ENCODE data around the gene MTA2. TPM values are rescaled to one million over a fixed set of nuclear protein-coding genes. Genes with fewer than 3 reads are reported as not detected.

Gene MTA2
- total RNA-seq, 2 experiments from 2014 or later, result 159 to 179 TPM

Small RNA genes within 50 kb of the gene (microRNA-seq; reads per million reads assigned to microRNA genes)
- 1.4 reads per million for gene MIR6747 (ENCODE audit: borderline replicate concordance)

Other genes starting within 250 kb of the MTA2 start
- not detected for gene SCGB1A1, start 182.8 kb downstream of the MTA2 start, total RNA-seq
- 10 to 100 TPM; 47.3 to 54.7 TPM for gene AHNAK, start 55.1 kb downstream of the MTA2 start, total RNA-seq
- gene EEF1G, start 28.0 kb downstream of the MTA2 start, total RNA-seq, result 1,000 to 10,000 TPM; 1,986 to 2,351 TPM
- gene TUT1, start 10.3 kb downstream of the MTA2 start, total RNA-seq, result 10 to 100 TPM; 32.5 to 36.0 TPM
- gene EML3, start 10.9 kb upstream of the MTA2 start, total RNA-seq, result 100 to 1,000 TPM; 101 to 112 TPM
- 1 to 10 TPM; 1.5 to 1.9 TPM for gene ROM1, start 11.4 kb upstream of the MTA2 start, total RNA-seq
- gene B3GAT3, start 20.1 kb upstream of the MTA2 start, total RNA-seq, result 10 to 100 TPM; 48.7 to 57.5 TPM
- gene GANAB, start 44.7 kb upstream of the MTA2 start, total RNA-seq, result 100 to 1,000 TPM; 208 to 218 TPM
- gene INTS5, start 51.4 kb upstream of the MTA2 start, total RNA-seq, result 10 to 100 TPM; 26.0 to 29.9 TPM
- gene C11orf98, start 63.3 kb upstream of the MTA2 start, total RNA-seq, result 100 to 1,000 TPM; 108 to 135 TPM
- 10 to 100 TPM; 12.6 to 31.3 TPM for gene CSKMT, start 63.4 kb upstream of the MTA2 start, total RNA-seq
- 1 to 10 TPM; 4.1 to 6.4 TPM for gene UQCC3, start 69.8 kb upstream of the MTA2 start, total RNA-seq
- 10 to 100 TPM; 11.9 to 15.5 TPM for gene LBHD1, start 70.4 kb upstream of the MTA2 start, total RNA-seq
- 100 to 1,000 TPM in 1 of 2 experiments, 10 to 100 TPM in 1; 95.6 to 119 TPM for gene UBXN1, start 77.2 kb upstream of the MTA2 start, total RNA-seq
- gene LRRN4CL, start 87.7 kb upstream of the MTA2 start, total RNA-seq, result under 1 TPM in 1 of 2 experiments, not detected in 1; 0.16 TPM
- 10 to 100 TPM; 16.7 to 28.0 TPM for gene BSCL2, start 105.6 kb upstream of the MTA2 start, total RNA-seq
- gene GNG3, start 105.8 kb upstream of the MTA2 start, total RNA-seq, result not detected
- 10 to 100 TPM; 48.7 to 59.6 TPM for gene HNRNPUL2, start 125.6 kb upstream of the MTA2 start, total RNA-seq
- 10 to 100 TPM; 40.8 to 54.1 TPM for gene TTC9C, start 126.6 kb upstream of the MTA2 start, total RNA-seq
- gene ZBTB3, start 152.3 kb upstream of the MTA2 start, total RNA-seq, result 10 to 100 TPM in 1 of 2 experiments, 1 to 10 TPM in 1; 6.0 to 10.2 TPM
- 100 to 1,000 TPM in 1 of 2 experiments, 10 to 100 TPM in 1; 87.1 to 125 TPM for gene POLR2G, start 159.7 kb upstream of the MTA2 start, total RNA-seq
- gene TAF6L, start 169.5 kb upstream of the MTA2 start, total RNA-seq, result 10 to 100 TPM; 10.2 to 12.6 TPM
- 10 to 100 TPM; 19.5 to 35.9 TPM for gene TMEM179B, start 185.5 kb upstream of the MTA2 start, total RNA-seq
- gene TMEM223, start 190.1 kb upstream of the MTA2 start, total RNA-seq, result 10 to 100 TPM; 11.1 to 12.6 TPM
- gene NXF1, start 203.6 kb upstream of the MTA2 start, total RNA-seq, result 10 to 100 TPM; 89.5 to 97.6 TPM
- 10 to 100 TPM; 19.3 to 21.8 TPM for gene STX5, start 230.2 kb upstream of the MTA2 start, total RNA-seq
- under 1 TPM in 1 of 2 experiments, not detected in 1; 0.42 TPM for gene TEX54, start 231.0 kb upstream of the MTA2 start, total RNA-seq
- 10 to 100 TPM; 83.1 to 93.1 TPM for gene WDR74, start 237.7 kb upstream of the MTA2 start, total RNA-seq

Data from activated CD4-positive, alpha-beta T cell treated with anti-CD3 and anti-CD28 coated beads for 36 hours (primary cell).